Lower leg skin (tissue), 3 donors: ENCODE measurements around the gene PRTG.

ENCODE experiments used
- POLR2A ChIP-seq, 2 donors: fragments of 450-650 bp; IDR thresholded peaks; one replicate each; pipeline ENCODE4 v1.6.1; 2016 to 2017; ENCODE audit warnings: antibody characterized with exemption in 2 of 2, mild to moderate bottlenecking in 1 of 2, moderate library complexity in 1 of 2
- TF ChIP-seq, protein P1 (sequence below), 3 donors: fragments of 450-650 bp; IDR thresholded peaks; one replicate each; pipeline ENCODE4 v1.5.1; 2016; ENCODE audit warnings: antibody characterized with exemption in 3 of 3, mild to moderate bottlenecking in 3 of 3, moderate library complexity in 2 of 3

GRCh38 chr15:55573224-55573623, 169.7 kb downstream of the PRTG start:
- TF ChIP-seq, protein P1, sequence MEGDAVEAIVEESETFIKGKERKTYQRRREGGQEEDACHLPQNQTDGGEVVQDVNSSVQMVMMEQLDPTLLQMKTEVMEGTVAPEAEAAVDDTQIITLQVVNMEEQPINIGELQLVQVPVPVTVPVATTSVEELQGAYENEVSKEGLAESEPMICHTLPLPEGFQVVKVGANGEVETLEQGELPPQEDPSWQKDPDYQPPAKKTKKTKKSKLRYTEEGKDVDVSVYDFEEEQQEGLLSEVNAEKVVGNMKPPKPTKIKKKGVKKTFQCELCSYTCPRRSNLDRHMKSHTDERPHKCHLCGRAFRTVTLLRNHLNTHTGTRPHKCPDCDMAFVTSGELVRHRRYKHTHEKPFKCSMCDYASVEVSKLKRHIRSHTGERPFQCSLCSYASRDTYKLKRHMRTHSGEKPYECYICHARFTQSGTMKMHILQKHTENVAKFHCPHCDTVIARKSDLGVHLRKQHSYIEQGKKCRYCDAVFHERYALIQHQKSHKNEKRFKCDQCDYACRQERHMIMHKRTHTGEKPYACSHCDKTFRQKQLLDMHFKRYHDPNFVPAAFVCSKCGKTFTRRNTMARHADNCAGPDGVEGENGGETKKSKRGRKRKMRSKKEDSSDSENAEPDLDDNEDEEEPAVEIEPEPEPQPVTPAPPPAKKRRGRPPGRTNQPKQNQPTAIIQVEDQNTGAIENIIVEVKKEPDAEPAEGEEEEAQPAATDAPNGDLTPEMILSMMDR (IDR thresholded peaks at IDR 0.05) = no peak
- no peak for TF ChIP-seq POLR2A (IDR thresholded peaks at IDR 0.05)
